Sigmoid colon (tissue), 7 donors: ENCODE data around the gene ADCK1. TPM values are rescaled to one million over a fixed set of nuclear protein-coding genes. Genes with fewer than 3 reads are reported as not detected.
"Not testable (repeated sequence)": the region's sequence is repeated elsewhere in the genome, so short reads cannot be mapped to it uniquely, and the experiment has no call there.

Experiments used
- DNase-seq: peaks from one replicate; pipeline ENCODE4 v3.0.0-alpha.2; 2019
- H3K27ac ChIP-seq, 4 donors: fragments of 200-600 bp; sonication (generic); one replicate each; pipeline ENCODE4 v1.5.1; 2016 to 2019; ENCODE audit warnings: mild to moderate bottlenecking in 1 of 4
- H3K27me3 ChIP-seq, 3 donors: fragments of 200-600 bp; sonication (generic); one replicate each; pipeline ENCODE4 v1.5.1; 2019; ENCODE audit warnings: mild to moderate bottlenecking in 1 of 3
- H3K36me3 ChIP-seq, 4 donors: fragments of 200-600 bp; sonication (generic); one replicate each; pipeline ENCODE4 v1.5.1; 2016 to 2019
- H3K4me1 ChIP-seq, 4 donors: fragments of 200-600 bp; sonication (generic); one replicate each; pipeline ENCODE4 v1.5.1; 2017 to 2019
- H3K4me3 ChIP-seq, 4 donors: fragments of 200-600 bp; sonication (generic); one replicate each; pipeline ENCODE4 v1.5.1; 2017 to 2019; ENCODE audit warnings: mild to moderate bottlenecking in 2 of 4, moderate library complexity in 1 of 4
- H3K9me3 ChIP-seq, 4 donors: fragments of 200-600 bp in 3 of 4; sonication (generic) in 3 of 4; one replicate each; pipeline versions ENCODE4 v1.5.1 to v1.6.1; 2013 to 2019
- CTCF ChIP-seq, 4 experiments: fragments of 450-650 bp in 3 of 4; fragments of 200-600 bp in 1 of 4; IDR thresholded peaks; one replicate each; pipeline ENCODE4 v1.5.1; 2016 to 2019; ENCODE audit warnings: antibody characterized with exemption in 4 of 4, mild to moderate bottlenecking in 3 of 4, moderate library complexity in 2 of 4
- EP300 ChIP-seq, 4 donors: sonication (generic); formaldehyde crosslinking; IDR thresholded peaks; one replicate each; pipeline ENCODE4 v1.6.1; 2017; ENCODE audit warnings: antibody characterized with exemption in 4 of 4
- POLR2A ChIP-seq, 2 donors: fragments of 450-650 bp; IDR thresholded peaks; one replicate each; pipeline ENCODE4 v1.6.1; 2016; ENCODE audit warnings: antibody characterized with exemption in 2 of 2, mild to moderate bottlenecking in 2 of 2, moderate library complexity in 2 of 2
- POLR2AphosphoS5 ChIP-seq, 4 donors: sonication (generic); formaldehyde crosslinking; IDR thresholded peaks; one replicate each; pipeline ENCODE4 v1.6.1; 2017; ENCODE audit warnings: antibody characterized with exemption in 4 of 4
- WGBS, 2 donors: extraction: QIAGEN DNeasy Blood & Tissue Kit; methylation state at CpG; one replicate each; pipeline ENCODE4 v1.1.7; 2013; 5-methylcytosine and 5-hydroxymethylcytosine counted together
- intact Hi-C: fragments of 100-400 bp; cut with DNase I; formaldehyde crosslinking; loops from one replicate; pipeline ENCODE4 v1.15.1; 2023
- polyA plus RNA-seq, 3 donors: library from polyadenylated mRNA; stranded (reverse); fragments of 200-250 nt; gene quantifications; one replicate each; pipeline ENCODE4 v1.2.3, GENCODE V29; 2013
- total RNA-seq, 4 donors: library from RNA; depleted of rRNA; stranded (reverse); fragments of >200 nt; gene quantifications; one replicate each; pipeline ENCODE4 v1.1.0, GENCODE V29; 2016
- donor health status: healthy with polysubstance abuse.
- donor health status: Bipolar disorder and iron deficiency.
- donor health status: healthy.

ADCK1 gene
- total and polyA plus RNA-seq, 7 donors: 3.5 to 19.4 (median 5.7) TPM

DNA sequence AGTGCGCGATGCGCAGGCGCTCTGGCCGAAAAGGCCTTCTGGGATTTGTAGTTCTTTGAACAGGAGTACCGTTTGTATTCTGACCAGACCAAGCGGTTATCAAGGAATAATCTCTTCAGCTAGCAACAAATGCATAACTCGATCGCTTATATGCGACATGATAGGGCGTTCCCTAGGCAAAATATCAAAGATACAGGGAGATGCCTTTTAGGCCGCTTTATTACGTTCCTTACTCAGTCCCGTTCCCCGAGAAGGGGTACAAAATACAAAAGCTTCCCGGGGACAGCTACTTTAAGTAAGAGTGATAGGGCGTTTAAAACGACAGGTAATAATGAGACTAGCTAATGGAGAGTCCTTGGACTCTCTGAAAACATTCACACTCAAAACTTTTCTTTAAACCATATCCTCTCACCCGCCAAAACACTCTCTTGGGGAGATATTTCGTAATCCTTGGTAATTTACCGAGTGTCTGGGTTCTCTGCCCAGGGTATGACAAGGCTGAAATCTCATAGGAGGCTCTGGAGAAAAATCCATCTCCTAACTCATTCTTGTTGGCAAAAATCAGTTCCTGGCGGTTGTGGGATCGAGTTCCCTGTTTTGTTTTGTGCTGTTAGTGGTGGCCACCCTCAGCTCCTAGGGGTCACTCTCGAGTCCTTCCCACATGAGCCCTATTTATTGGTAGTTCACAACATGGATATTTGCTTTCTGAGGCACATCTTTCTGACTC is 38.5 kb upstream of the ADCK1 start:
- Histone ChIP-seq H3K4me1 (peaks cover 0 to 40% (median 31%) of the 10 kb centered on the region in 4 donors), H3K9me3 (no peaks in the 10 kb centered on the region), H3K27ac (peak overlapping the region; percentile 90 to 95 (median 94)), H3K36me3 (peaks cover 0 to 2% (median 0%) of the 10 kb centered on the region in 4 donors), H3K27me3 (no peaks in the 10 kb centered on the region), H3K4me3 (peak overlapping the region; percentile 80 to 96 (median 90))
- no peak for TF ChIP-seq CTCF (IDR thresholded peaks at IDR 0.05)
- no peak for TF ChIP-seq POLR2AphosphoS5 (IDR thresholded peaks at IDR 0.05)
- TF ChIP-seq POLR2A (IDR thresholded peaks at IDR 0.05): no peak
- TF ChIP-seq EP300 (IDR thresholded peaks at IDR 0.05): no peak
- peak; percentile 65 for DNase-seq
- intact Hi-C loops: loop anchor here (1.0 to 5.0 kb wide), 2 partner anchors 39 to 304 kb away; partner anchors contain the start of genes ADCK1, AHSA1 and VIPAS39
- WGBS, 2 donors: 2 to 4% methylated on average over 24 of the region's 24 CpGs

DNA sequence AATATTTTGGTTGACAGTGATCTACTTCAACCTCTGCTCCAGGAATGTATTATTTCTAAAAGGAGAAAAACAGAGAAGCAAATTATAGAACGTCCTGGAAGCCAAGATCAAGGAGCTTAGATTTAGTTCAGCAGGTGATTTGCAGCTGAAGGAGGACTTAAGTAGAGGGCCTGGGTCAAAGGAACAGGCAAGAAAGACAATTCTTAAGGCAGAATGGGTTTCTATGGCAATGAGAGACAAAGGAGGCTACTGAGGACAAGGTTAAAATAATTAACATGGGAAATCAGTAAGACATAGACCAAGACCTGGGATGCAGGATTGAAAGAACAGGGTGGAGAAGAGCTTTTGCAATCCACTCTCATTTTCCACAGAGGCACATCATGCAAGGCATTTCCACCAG is 36.6 kb upstream of the ADCK1 start:
- TF ChIP-seq CTCF (IDR thresholded peaks at IDR 0.05): no peak
- no peak for TF ChIP-seq POLR2AphosphoS5 (IDR thresholded peaks at IDR 0.05)
- no peak for TF ChIP-seq POLR2A (IDR thresholded peaks at IDR 0.05)
- TF ChIP-seq EP300 (IDR thresholded peaks at IDR 0.05): no peak

GRCh38 chr14:77763978-77764377 is 35.9 kb upstream of the ADCK1 start:
- intact Hi-C loops: loop anchor here (5.0 kb wide), 1 partner anchor 307 kb away; the partner anchor contains the start of genes AHSA1 and VIPAS39
- WGBS, 2 donors: 79 to 87% methylated on average over 3 of the region's 3 CpGs

More for the DNA sequence above, 36.6 kb upstream of the ADCK1 start:
- no peaks in the 10 kb centered on the region for H3K9me3 ChIP-seq
- H3K27ac ChIP-seq: no peak overlapping the region
- peaks cover 0 to 29% (median 22%) of the 10 kb centered on the region in 4 donors for H3K4me1 ChIP-seq
- intact Hi-C loops: loop anchor here (5.0 kb wide), 1 partner anchor 306 kb away; the partner anchor contains the start of genes AHSA1 and VIPAS39
- DNase-seq: no peak
- no peaks in the 10 kb centered on the region for H3K27me3 ChIP-seq
- no peaks in the 10 kb centered on the region for H3K36me3 ChIP-seq
- H3K4me3 ChIP-seq: no peak overlapping the region
- 77 to 78% methylated on average over 1 of the region's 1 CpG for WGBS, 2 donors

GRCh38 chr14:77768442-77769069 is 31.4 kb upstream of the ADCK1 start:
- H3K36me3 ChIP-seq, H3K27me3 ChIP-seq, H3K27ac ChIP-seq, H3K9me3 ChIP-seq, intact Hi-C loops, H3K4me3 ChIP-seq, DNase-seq, H3K4me1 ChIP-seq: not testable (repeated sequence)
- WGBS, 2 donors: 40 to 79% methylated on average over 2 of the region's 2 CpGs

More at GRCh38 chr14:77763978-77764377, 35.9 kb upstream of the ADCK1 start:
- H3K36me3 ChIP-seq: no peaks in the 10 kb centered on the region
- H3K27me3 ChIP-seq: no peaks in the 10 kb centered on the region
- peaks cover 0 to 23% (median 15%) of the 10 kb centered on the region in 4 donors for H3K4me1 ChIP-seq
- TF ChIP-seq POLR2A (IDR thresholded peaks at IDR 0.05) (no peak), CTCF (IDR thresholded peaks at IDR 0.05) (no peak), POLR2AphosphoS5 (IDR thresholded peaks at IDR 0.05) (no peak), EP300 (IDR thresholded peaks at IDR 0.05) (no peak)
- H3K27ac ChIP-seq: no peak overlapping the region
- no peaks in the 10 kb centered on the region for H3K9me3 ChIP-seq
- no peak for DNase-seq
- no peak overlapping the region for H3K4me3 ChIP-seq

DNA sequence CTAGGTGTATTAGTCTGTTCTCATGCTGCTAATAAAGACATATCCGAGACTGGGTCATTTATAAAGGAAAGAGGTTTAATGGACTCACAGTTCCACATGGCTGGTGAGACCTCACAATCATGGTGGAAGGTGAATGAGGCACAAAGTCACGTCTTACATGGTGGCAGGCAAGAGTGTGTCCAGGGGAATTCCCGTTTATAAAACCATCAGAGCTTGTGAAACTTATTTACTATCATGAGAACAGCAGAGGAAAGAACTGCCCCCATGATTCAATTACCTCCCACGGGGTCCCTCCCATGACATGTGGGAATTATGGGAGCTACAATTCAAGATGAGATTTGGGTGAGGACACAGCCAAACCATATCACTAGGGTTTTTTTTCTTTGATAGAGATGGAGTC is 25.9 kb upstream of the ADCK1 start:
- intact Hi-C loops, H3K27ac ChIP-seq, H3K36me3 ChIP-seq, H3K9me3 ChIP-seq, DNase-seq, H3K4me1 ChIP-seq, H3K27me3 ChIP-seq, H3K4me3 ChIP-seq: not testable (repeated sequence)
- WGBS, 2 donors: 73 to 84% methylated on average over 4 of the region's 4 CpGs
